HL-60/S4 treated with retinoic acid at 250 ng/mL for 4 days and 3 days (cell line): ENCODE results near the gene EHBP1.

Source experiments
- in situ Hi-C: fragments of 300-500 bp; cut with MboI; formaldehyde crosslinking; loops from 2 replicates; pipeline ENCODE4 v1.7.0; 2022; ENCODE audit warnings: low sequenced_read_pairs

Gene EHBP1

GRCh38 chr2:62812921-62813825 lies 107.7 kb downstream of the EHBP1 start:
- in situ Hi-C loops = no loop called here

GRCh38 chr2:62814123-62814522 lies 108.6 kb downstream of the EHBP1 start:
- in situ Hi-C loops = no loop called here

GRCh38 chr2:62817348-62817747 lies 111.8 kb downstream of the EHBP1 start:
- in situ Hi-C loops = no loop called here

GRCh38 chr2:62817995-62818713 lies 112.6 kb downstream of the EHBP1 start:
- in situ Hi-C loops = no loop called here

GRCh38 chr2:62822549-62822948 lies 117.0 kb downstream of the EHBP1 start:
- in situ Hi-C loops = no loop called here

- in situ Hi-C loops = no loop called here
Observed at GRCh38 chr2:62824388-62824787, 118.9 kb downstream of the EHBP1 start.

GRCh38 chr2:62826141-62826540 lies 120.6 kb downstream of the EHBP1 start:
- in situ Hi-C loops = no loop called here

GRCh38 chr2:62826953-62827675 lies 121.6 kb downstream of the EHBP1 start:
- in situ Hi-C loops = no loop called here

GRCh38 chr2:62831729-62832128 lies 126.2 kb downstream of the EHBP1 start:
- in situ Hi-C loops = no loop called here

GRCh38 chr2:62844311-62845090 lies 139.0 kb downstream of the EHBP1 start:
- in situ Hi-C loops = no loop called here

GRCh38 chr2:62845256-62845655 lies 139.7 kb downstream of the EHBP1 start:
- in situ Hi-C loops = no loop called here

GRCh38 chr2:62852254-62852653 lies 146.7 kb downstream of the EHBP1 start:
- in situ Hi-C loops = no loop called here

GRCh38 chr2:62854600-62855514 lies 149.3 kb downstream of the EHBP1 start:
- in situ Hi-C loops = no loop called here

- in situ Hi-C loops = no loop called here
Observed at GRCh38 chr2:62856228-62857040, 150.9 kb downstream of the EHBP1 start.

GRCh38 chr2:62857139-62857931 lies 151.8 kb downstream of the EHBP1 start:
- in situ Hi-C loops = no loop called here

- in situ Hi-C loops = no loop called here
Observed at GRCh38 chr2:62858231-62858832, 152.8 kb downstream of the EHBP1 start.

GRCh38 chr2:62868947-62869346 lies 163.4 kb downstream of the EHBP1 start:
- in situ Hi-C loops = no loop called here

- in situ Hi-C loops = no loop called here
Observed at GRCh38 chr2:62870966-62871365, 165.5 kb downstream of the EHBP1 start.
